Esophagus squamous epithelium (tissue), 4 donors: Measurements from ENCODE around the gene IL1RAPL2.

Experiments used
- POLR2A ChIP-seq, 4 donors: fragments of 450-650 bp; IDR thresholded peaks; one replicate each; pipeline ENCODE4 v1.6.1; 2017; ENCODE audit warnings: antibody characterized with exemption in 4 of 4, mild to moderate bottlenecking in 4 of 4, moderate library complexity in 3 of 4
- TF ChIP-seq, protein P1 (sequence below), 6 experiments: fragments of 450-650 bp in 4 of 6; fragments of 200-600 bp in 2 of 6; sonication (generic) in 2 of 6; IDR thresholded peaks; one replicate each; pipeline ENCODE4 v1.5.1; 2016 to 2019; ENCODE audit warnings: antibody characterized with exemption in 6 of 6, mild to moderate bottlenecking in 4 of 6, moderate library complexity in 4 of 6

GRCh38 chrX:105050921-105051320, 484.9 kb downstream of the IL1RAPL2 start:
- TF ChIP-seq, protein P1, sequence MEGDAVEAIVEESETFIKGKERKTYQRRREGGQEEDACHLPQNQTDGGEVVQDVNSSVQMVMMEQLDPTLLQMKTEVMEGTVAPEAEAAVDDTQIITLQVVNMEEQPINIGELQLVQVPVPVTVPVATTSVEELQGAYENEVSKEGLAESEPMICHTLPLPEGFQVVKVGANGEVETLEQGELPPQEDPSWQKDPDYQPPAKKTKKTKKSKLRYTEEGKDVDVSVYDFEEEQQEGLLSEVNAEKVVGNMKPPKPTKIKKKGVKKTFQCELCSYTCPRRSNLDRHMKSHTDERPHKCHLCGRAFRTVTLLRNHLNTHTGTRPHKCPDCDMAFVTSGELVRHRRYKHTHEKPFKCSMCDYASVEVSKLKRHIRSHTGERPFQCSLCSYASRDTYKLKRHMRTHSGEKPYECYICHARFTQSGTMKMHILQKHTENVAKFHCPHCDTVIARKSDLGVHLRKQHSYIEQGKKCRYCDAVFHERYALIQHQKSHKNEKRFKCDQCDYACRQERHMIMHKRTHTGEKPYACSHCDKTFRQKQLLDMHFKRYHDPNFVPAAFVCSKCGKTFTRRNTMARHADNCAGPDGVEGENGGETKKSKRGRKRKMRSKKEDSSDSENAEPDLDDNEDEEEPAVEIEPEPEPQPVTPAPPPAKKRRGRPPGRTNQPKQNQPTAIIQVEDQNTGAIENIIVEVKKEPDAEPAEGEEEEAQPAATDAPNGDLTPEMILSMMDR (IDR thresholded peaks at IDR 0.05) = no peak
- TF ChIP-seq POLR2A (IDR thresholded peaks at IDR 0.05) = no peak
